ENCODE measurements around the gene LENG1. TPM values are rescaled to one million over a fixed set of nuclear protein-coding genes. Genes with fewer than 3 reads are reported as not detected.

Gene LENG1
- total RNA-seq, 1 donor from 2014 or later, result 2.7 TPM

DNA sequence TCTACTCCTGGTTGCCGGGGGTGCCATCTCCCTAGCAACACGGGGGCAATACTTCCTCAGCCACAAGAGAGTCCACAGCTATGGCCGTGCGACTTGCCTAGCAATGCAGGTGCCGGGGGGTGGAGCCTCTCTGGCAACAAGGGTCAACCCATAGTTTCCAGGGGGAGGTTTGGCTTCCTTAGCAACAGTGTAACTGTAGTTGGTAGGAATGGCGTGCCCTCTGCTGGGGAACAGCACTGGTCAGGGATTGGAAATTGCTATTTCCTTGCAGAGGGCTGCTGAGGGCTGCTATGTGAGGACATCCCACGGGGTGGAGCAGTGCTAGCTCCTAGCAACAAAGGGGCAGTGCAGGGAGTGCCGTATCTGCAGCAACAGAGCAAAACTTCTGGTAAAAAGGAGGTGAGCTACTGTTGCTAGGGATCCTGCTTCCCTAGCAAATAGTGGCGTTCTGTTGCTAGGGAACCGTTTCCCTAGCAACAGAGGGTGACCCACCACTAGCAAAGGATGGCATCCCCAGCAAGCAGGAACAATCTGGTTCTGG lies 20.5 kb upstream of the LENG1 start:
- no peak overlapping the region for H3K27ac ChIP-seq
- no peaks in the 10 kb centered on the region for H3K9me3 ChIP-seq
- intact Hi-C loops (cut with DNase I), result no loop called here
- no peaks in the 10 kb centered on the region for H3K4me1 ChIP-seq
- no peak for DNase-seq (ENCODE audit: low spot score in 2 of 2)
- H3K36me3 ChIP-seq, result peaks cover 11 to 25% of the 10 kb centered on the region in 2 donors
- TF ChIP-seq, protein P1, sequence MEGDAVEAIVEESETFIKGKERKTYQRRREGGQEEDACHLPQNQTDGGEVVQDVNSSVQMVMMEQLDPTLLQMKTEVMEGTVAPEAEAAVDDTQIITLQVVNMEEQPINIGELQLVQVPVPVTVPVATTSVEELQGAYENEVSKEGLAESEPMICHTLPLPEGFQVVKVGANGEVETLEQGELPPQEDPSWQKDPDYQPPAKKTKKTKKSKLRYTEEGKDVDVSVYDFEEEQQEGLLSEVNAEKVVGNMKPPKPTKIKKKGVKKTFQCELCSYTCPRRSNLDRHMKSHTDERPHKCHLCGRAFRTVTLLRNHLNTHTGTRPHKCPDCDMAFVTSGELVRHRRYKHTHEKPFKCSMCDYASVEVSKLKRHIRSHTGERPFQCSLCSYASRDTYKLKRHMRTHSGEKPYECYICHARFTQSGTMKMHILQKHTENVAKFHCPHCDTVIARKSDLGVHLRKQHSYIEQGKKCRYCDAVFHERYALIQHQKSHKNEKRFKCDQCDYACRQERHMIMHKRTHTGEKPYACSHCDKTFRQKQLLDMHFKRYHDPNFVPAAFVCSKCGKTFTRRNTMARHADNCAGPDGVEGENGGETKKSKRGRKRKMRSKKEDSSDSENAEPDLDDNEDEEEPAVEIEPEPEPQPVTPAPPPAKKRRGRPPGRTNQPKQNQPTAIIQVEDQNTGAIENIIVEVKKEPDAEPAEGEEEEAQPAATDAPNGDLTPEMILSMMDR (IDR thresholded peaks at IDR 0.05), result no peak
- no peaks in the 10 kb centered on the region for H3K27me3 ChIP-seq
- no peak overlapping the region for H3K4me3 ChIP-seq

GRCh38 chr19:54179262-54179852 lies 19.8 kb upstream of the LENG1 start:
- Histone ChIP-seq H3K4me3 (no peak overlapping the region), H3K27me3 (no peaks in the 10 kb centered on the region), H3K36me3 (peaks cover 11 to 25% of the 10 kb centered on the region in 2 donors), H3K9me3 (no peaks in the 10 kb centered on the region), H3K27ac (no peak overlapping the region), H3K4me1 (no peaks in the 10 kb centered on the region)
- no peak for DNase-seq (ENCODE audit: low spot score in 2 of 2)
- intact Hi-C loops (cut with DNase I), result no loop called here
- TF ChIP-seq, protein P1 (IDR thresholded peaks at IDR 0.05), result no peak

DNA sequence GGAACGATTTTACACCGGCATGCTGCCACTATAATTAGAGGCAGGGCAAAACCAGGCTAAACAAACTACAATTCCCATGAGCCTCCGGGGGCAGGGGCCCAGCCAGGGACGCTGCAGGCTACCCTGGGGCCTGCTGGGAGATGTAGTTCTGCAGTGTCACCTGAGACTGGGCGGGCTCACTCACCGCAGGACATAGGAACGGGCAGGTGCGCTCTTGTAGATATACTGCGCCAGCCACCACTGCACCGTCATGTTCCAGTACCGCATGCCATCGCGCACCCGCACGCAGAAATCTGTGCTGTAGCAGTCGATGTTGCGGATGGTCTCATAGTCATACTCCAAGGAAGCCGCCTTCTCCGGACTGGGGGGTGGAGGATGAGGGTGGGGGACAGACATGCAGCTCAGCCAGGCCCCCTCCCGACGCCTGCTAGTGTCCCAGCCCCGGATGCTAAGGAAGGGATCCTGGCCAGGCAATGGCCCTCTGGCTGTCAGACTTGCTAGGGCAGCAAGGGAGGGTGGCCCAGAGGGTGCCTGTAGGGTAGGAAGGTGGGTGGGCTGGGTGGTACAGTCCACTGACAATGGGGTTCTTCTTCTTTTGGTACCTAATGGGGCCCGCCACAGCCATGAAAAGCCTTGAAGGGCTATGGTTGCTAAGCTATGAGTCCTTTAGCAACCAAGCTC lies 19.2 kb upstream of the LENG1 start:
- TF ChIP-seq, protein P1 (IDR thresholded peaks at IDR 0.05), result no peak
- intact Hi-C loops (cut with DNase I), result no loop called here

DNA sequence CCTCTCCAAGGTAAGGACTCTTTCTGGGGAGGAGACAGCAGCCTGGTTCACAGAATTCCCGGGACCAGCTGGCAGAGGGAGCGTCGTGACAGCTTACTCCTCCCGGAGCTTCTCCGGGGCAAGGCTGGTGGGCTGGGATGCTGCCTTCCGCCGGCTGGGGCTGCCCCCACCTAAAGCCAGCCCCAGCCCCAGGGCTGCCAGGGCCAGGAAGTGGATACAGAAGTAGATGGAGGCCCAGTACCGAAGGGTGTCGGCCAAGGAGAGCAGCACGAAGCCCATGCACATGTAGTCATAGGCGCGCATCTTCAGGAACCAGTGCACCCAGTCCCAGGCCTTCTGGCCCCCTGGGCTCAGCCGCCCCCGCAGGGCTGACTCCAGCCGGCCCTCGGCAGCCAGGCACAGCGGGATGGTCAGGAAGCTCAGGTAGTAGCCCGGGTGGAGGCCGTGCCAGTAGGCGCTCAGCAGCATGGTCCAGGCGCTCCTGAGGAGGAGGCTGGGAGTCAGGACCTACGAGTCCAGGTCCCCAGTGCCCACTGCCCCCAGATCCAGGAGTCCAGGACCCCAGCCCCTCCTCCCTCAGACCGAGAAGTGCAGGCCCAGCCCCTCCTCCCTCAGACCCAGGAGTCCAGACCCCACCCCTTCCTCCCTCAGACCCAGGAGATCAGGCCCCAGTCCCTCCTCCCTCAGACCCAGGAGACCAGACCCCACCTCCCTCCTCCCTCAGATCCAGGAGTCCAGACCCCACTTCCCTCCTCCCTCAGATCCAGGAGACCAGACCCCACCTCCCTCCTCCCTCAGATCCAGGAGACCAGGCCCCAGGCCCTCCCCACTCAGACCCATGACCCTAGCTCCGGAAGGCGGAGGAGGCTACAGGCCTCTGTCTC lies 14.7 kb upstream of the LENG1 start:
- Histone ChIP-seq H3K27me3 (no peaks in the 10 kb centered on the region), H3K36me3 (peaks cover 5 to 7% of the 10 kb centered on the region in 2 donors), H3K9me3 (no peaks in the 10 kb centered on the region), H3K4me1 (no peaks in the 10 kb centered on the region), H3K27ac (no peak overlapping the region), H3K4me3 (no peak overlapping the region)
- intact Hi-C loops (cut with DNase I), result no loop called here
- no peak for DNase-seq (ENCODE audit: low spot score in 2 of 2)
- TF ChIP-seq, protein P1 (IDR thresholded peaks at IDR 0.05), result no peak

More for the DNA sequence above, 19.2 kb upstream of the LENG1 start:
- no peaks in the 10 kb centered on the region for H3K27me3 ChIP-seq
- H3K36me3 ChIP-seq, result peaks cover 11 to 25% of the 10 kb centered on the region in 2 donors
- no peaks in the 10 kb centered on the region for H3K4me1 ChIP-seq
- H3K9me3 ChIP-seq, result no peaks in the 10 kb centered on the region
- no peak for DNase-seq (ENCODE audit: low spot score in 2 of 2)
- no peak overlapping the region for H3K27ac ChIP-seq
- no peak overlapping the region for H3K4me3 ChIP-seq

- intact Hi-C loops (cut with DNase I), result no loop called here
- TF ChIP-seq, protein P1 (IDR thresholded peaks at IDR 0.05), result no peak
- no peaks in the 10 kb centered on the region for H3K9me3 ChIP-seq
- DNase-seq (ENCODE audit: low spot score in 2 of 2), result no peak
- H3K27me3 ChIP-seq, result no peaks in the 10 kb centered on the region
- H3K27ac ChIP-seq, result no peak overlapping the region
- H3K36me3 ChIP-seq, result peaks cover under 1 to 7% of the 10 kb centered on the region in 2 donors
- H3K4me3 ChIP-seq, result no peak overlapping the region
- peaks cover 0 to 1% of the 10 kb centered on the region in 2 donors for H3K4me1 ChIP-seq
These were observed 13.8 kb upstream of the LENG1 start for GRCh38 chr19:54173359-54173699.

Data from ascending aorta (tissue), 2 donors.